ENCODE results near the gene ASCL4. TPM values are rescaled to one million over a fixed set of nuclear protein-coding genes. Genes with fewer than 3 reads are reported as not detected.

Gene ASCL4
- total RNA-seq, 1 experiment from 2014 or later, result not detected

- CTCF ChIA-PET, result interaction anchor here (1.0 to 1.8 kb wide), 2 partner anchors 155 to 181 kb away, joined by 3 to 7 read pairs; no protein-coding TSS in a partner anchor
- POLR2A ChIA-PET, result no interaction called here
- Mint-ChIP-seq H3K4me1 (no peaks in the 10 kb centered on the region), H3K27me3 (ENCODE audit: low read depth) (peaks cover 3% of the 10 kb centered on the region; the same call in 1 of the 2 replicates), H3K36me3 (peaks cover 19% of the 10 kb centered on the region), H3K4me3 (no peak overlapping the region), H3K27ac (no peak overlapping the region), H3K9me3 (peaks cover 4% of the 10 kb centered on the region)
- ATAC-seq, result no peak
- no peak for DNase-seq (ENCODE audit: low spot score)
- no peak for TF ChIP-seq EMX1 (CRISPR knock-in tag; IDR thresholded peaks at IDR 0.05)
- TF ChIP-seq MXD4 (CRISPR knock-in tag; IDR thresholded peaks at IDR 0.05; ENCODE audit: borderline replicate concordance), result no peak
- TF ChIP-seq ATF6 (CRISPR knock-in tag; IDR thresholded peaks at IDR 0.05), result no peak
- TF ChIP-seq ZNF281 (CRISPR knock-in tag; IDR thresholded peaks at IDR 0.05), result no peak
- no peak for TF ChIP-seq FOXP1 (CRISPR knock-in tag; IDR thresholded peaks at IDR 0.05; ENCODE audit: borderline replicate concordance)
- TF ChIP-seq FOXP4 (CRISPR knock-in tag; IDR thresholded peaks at IDR 0.05), result no peak
- TF ChIP-seq TCF7 (CRISPR knock-in tag; IDR thresholded peaks at IDR 0.05; ENCODE audit: low read depth), result no peak
- TF ChIP-seq, protein P1, sequence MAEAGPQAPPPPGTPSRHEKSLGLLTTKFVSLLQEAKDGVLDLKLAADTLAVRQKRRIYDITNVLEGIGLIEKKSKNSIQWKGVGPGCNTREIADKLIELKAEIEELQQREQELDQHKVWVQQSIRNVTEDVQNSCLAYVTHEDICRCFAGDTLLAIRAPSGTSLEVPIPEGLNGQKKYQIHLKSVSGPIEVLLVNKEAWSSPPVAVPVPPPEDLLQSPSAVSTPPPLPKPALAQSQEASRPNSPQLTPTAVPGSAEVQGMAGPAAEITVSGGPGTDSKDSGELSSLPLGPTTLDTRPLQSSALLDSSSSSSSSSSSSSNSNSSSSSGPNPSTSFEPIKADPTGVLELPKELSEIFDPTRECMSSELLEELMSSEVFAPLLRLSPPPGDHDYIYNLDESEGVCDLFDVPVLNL (CRISPR knock-in tag; IDR thresholded peaks at IDR 0.05; ENCODE audit: borderline replicate concordance, low read depth), result no peak
- TF ChIP-seq ZNF317 (CRISPR knock-in tag; IDR thresholded peaks at IDR 0.05; ENCODE audit: borderline replicate concordance, low read depth), result no peak
- TF ChIP-seq PREB (CRISPR knock-in tag; IDR thresholded peaks at IDR 0.05; ENCODE audit: borderline replicate concordance), result no peak
- no peak for TF ChIP-seq ESRRA (CRISPR knock-in tag; IDR thresholded peaks at IDR 0.05; ENCODE audit: borderline replicate concordance)
- TF ChIP-seq MYBL2 (CRISPR knock-in tag; IDR thresholded peaks at IDR 0.05), result no peak
- no peak for TF ChIP-seq ZBTB43 (CRISPR knock-in tag; IDR thresholded peaks at IDR 0.05)
- TF ChIP-seq, protein P2, sequence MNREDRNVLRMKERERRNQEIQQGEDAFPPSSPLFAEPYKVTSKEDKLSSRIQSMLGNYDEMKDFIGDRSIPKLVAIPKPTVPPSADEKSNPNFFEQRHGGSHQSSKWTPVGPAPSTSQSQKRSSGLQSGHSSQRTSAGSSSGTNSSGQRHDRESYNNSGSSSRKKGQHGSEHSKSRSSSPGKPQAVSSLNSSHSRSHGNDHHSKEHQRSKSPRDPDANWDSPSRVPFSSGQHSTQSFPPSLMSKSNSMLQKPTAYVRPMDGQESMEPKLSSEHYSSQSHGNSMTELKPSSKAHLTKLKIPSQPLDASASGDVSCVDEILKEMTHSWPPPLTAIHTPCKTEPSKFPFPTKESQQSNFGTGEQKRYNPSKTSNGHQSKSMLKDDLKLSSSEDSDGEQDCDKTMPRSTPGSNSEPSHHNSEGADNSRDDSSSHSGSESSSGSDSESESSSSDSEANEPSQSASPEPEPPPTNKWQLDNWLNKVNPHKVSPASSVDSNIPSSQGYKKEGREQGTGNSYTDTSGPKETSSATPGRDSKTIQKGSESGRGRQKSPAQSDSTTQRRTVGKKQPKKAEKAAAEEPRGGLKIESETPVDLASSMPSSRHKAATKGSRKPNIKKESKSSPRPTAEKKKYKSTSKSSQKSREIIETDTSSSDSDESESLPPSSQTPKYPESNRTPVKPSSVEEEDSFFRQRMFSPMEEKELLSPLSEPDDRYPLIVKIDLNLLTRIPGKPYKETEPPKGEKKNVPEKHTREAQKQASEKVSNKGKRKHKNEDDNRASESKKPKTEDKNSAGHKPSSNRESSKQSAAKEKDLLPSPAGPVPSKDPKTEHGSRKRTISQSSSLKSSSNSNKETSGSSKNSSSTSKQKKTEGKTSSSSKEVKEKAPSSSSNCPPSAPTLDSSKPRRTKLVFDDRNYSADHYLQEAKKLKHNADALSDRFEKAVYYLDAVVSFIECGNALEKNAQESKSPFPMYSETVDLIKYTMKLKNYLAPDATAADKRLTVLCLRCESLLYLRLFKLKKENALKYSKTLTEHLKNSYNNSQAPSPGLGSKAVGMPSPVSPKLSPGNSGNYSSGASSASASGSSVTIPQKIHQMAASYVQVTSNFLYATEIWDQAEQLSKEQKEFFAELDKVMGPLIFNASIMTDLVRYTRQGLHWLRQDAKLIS (CRISPR knock-in tag; IDR thresholded peaks at IDR 0.05; ENCODE audit: borderline replicate concordance), result no peak
- no peak for TF ChIP-seq MLX (CRISPR knock-in tag; IDR thresholded peaks at IDR 0.05)
- no peak for TF ChIP-seq PRDM15 (CRISPR knock-in tag; IDR thresholded peaks at IDR 0.05)
Observed at GRCh38 chr12:107730618-107731341, 43.7 kb upstream of the ASCL4 start.
